ENCODE results near the gene ASPG. TPM values are rescaled to one million over a fixed set of nuclear protein-coding genes. Genes with fewer than 3 reads are reported as not detected.

Gene ASPG
- total RNA-seq, 2 experiments from 2014 or later: not detected

GRCh38 chr14:104081951-104082464, 3.5 kb upstream of the ASPG start:
- H3K27ac Mint-ChIP-seq: no peak overlapping the region
- no peaks in the 10 kb centered on the region for H3K9me3 Mint-ChIP-seq (ENCODE audit: low read depth)
- CTCF ChIA-PET: no interaction called here

GRCh38 chr14:104082807-104083206, 2.7 kb upstream of the ASPG start:
- peak; percentile 37 for DNase-seq
- peaks cover 7% of the 10 kb centered on the region for H3K4me1 Mint-ChIP-seq
- H3K9me3 Mint-ChIP-seq (ENCODE audit: low read depth): no peaks in the 10 kb centered on the region
- no peak overlapping the region for H3K27ac Mint-ChIP-seq
- peaks cover 9% of the 10 kb centered on the region for H3K27me3 Mint-ChIP-seq
- CTCF ChIA-PET: no interaction called here
- no peaks in the 10 kb centered on the region for H3K36me3 Mint-ChIP-seq
- ATAC-seq: no peak
- H3K4me3 Mint-ChIP-seq: no peak overlapping the region

More at GRCh38 chr14:104081951-104082464, 3.5 kb upstream of the ASPG start:
- peak; percentile 37 for DNase-seq
- Mint-ChIP-seq H3K4me1 (peaks cover 11% of the 10 kb centered on the region), H3K36me3 (no peaks in the 10 kb centered on the region), H3K4me3 (no peak overlapping the region), H3K27me3 (peaks cover 10% of the 10 kb centered on the region)
- no peak for ATAC-seq

GRCh38 chr14:104084251-104085002, 1.1 kb upstream of the ASPG start:
- H3K36me3 Mint-ChIP-seq: no peaks in the 10 kb centered on the region
- no peak overlapping the region for H3K4me3 Mint-ChIP-seq
- H3K27me3 Mint-ChIP-seq: peaks cover 7% of the 10 kb centered on the region
- no peaks in the 10 kb centered on the region for H3K9me3 Mint-ChIP-seq (ENCODE audit: low read depth)
- no peak for ATAC-seq
- H3K4me1 Mint-ChIP-seq: no peaks in the 10 kb centered on the region
- no peak overlapping the region for H3K27ac Mint-ChIP-seq
- CTCF ChIA-PET: interaction anchor here (1.3 kb wide), 1 partner anchor 10 kb away, joined by 8 read pairs; no protein-coding TSS in a partner anchor
- DNase-seq: no peak

GRCh38 chr14:104085889-104086201, 345 bp downstream of the ASPG start:
- DNase-seq (no peak), ATAC-seq (no peak)
- Mint-ChIP-seq H3K27me3 (peaks cover 7% of the 10 kb centered on the region), H3K36me3 (no peaks in the 10 kb centered on the region), H3K4me1 (no peaks in the 10 kb centered on the region), H3K9me3 (ENCODE audit: low read depth) (no peaks in the 10 kb centered on the region), H3K27ac (no peak overlapping the region), H3K4me3 (no peak overlapping the region)
- CTCF ChIA-PET: no interaction called here

GRCh38 chr14:104086210-104086660, 735 bp downstream of the ASPG start:
- Mint-ChIP-seq H3K36me3 (no peaks in the 10 kb centered on the region), H3K9me3 (ENCODE audit: low read depth) (no peaks in the 10 kb centered on the region), H3K4me3 (no peak overlapping the region), H3K27ac (no peak overlapping the region), H3K27me3 (peaks cover 7% of the 10 kb centered on the region), H3K4me1 (no peaks in the 10 kb centered on the region)
- DNase-seq (no peak), ATAC-seq (no peak)
- CTCF ChIA-PET: no interaction called here

- no peak overlapping the region for H3K27ac Mint-ChIP-seq
- H3K9me3 Mint-ChIP-seq (ENCODE audit: low read depth): no peaks in the 10 kb centered on the region
- DNase-seq: no peak
- H3K27me3 Mint-ChIP-seq: peaks cover 7% of the 10 kb centered on the region
- CTCF ChIA-PET: interaction anchor here (0.7 to 2.6 kb wide), 3 partner anchors 9 to 477 kb away, joined by 4 to 16 read pairs (median 4); no protein-coding TSS in a partner anchor
- no peak for ATAC-seq
- H3K36me3 Mint-ChIP-seq: no peaks in the 10 kb centered on the region
- H3K4me3 Mint-ChIP-seq: no peak overlapping the region
- H3K4me1 Mint-ChIP-seq: no peaks in the 10 kb centered on the region
Observed at GRCh38 chr14:104086661-104087461, 1.4 kb downstream of the ASPG start.

- no peaks in the 10 kb centered on the region for H3K4me1 Mint-ChIP-seq
- no peak for ATAC-seq
- peaks cover 7% of the 10 kb centered on the region for H3K27me3 Mint-ChIP-seq
- DNase-seq: no peak
- CTCF ChIA-PET: interaction anchor here (2.2 to 2.6 kb wide), 2 partner anchors 9 to 477 kb away, joined by 4 to 16 read pairs; no protein-coding TSS in a partner anchor
- no peak overlapping the region for H3K27ac Mint-ChIP-seq
- no peaks in the 10 kb centered on the region for H3K36me3 Mint-ChIP-seq
- H3K4me3 Mint-ChIP-seq: no peak overlapping the region
- H3K9me3 Mint-ChIP-seq (ENCODE audit: low read depth): no peaks in the 10 kb centered on the region
Observed at GRCh38 chr14:104087505-104087904, 2.0 kb downstream of the ASPG start.

- no peaks in the 10 kb centered on the region for H3K4me1 Mint-ChIP-seq
- no peak for DNase-seq
- CTCF ChIA-PET: interaction anchor here (2.2 to 2.6 kb wide), 2 partner anchors 10 to 476 kb away, joined by 4 to 16 read pairs; no protein-coding TSS in a partner anchor
- H3K36me3 Mint-ChIP-seq: no peaks in the 10 kb centered on the region
- H3K4me3 Mint-ChIP-seq: no peak overlapping the region
- no peak for ATAC-seq
- H3K27me3 Mint-ChIP-seq: peaks cover 7% of the 10 kb centered on the region
- no peak overlapping the region for H3K27ac Mint-ChIP-seq
- H3K9me3 Mint-ChIP-seq (ENCODE audit: low read depth): no peaks in the 10 kb centered on the region
Observed at GRCh38 chr14:104087981-104088850, 2.7 kb downstream of the ASPG start.

- DNase-seq (no peak), ATAC-seq (no peak)
- H3K9me3 Mint-ChIP-seq (ENCODE audit: low read depth): no peaks in the 10 kb centered on the region
- H3K4me3 Mint-ChIP-seq: no peak overlapping the region
- H3K27me3 Mint-ChIP-seq: peaks cover 2% of the 10 kb centered on the region
- no peaks in the 10 kb centered on the region for H3K36me3 Mint-ChIP-seq
- CTCF ChIA-PET: interaction anchor here (2.2 kb wide), 1 partner anchor 12 kb away, joined by 6 read pairs; no protein-coding TSS in a partner anchor
- H3K4me1 Mint-ChIP-seq: no peaks in the 10 kb centered on the region
- no peak overlapping the region for H3K27ac Mint-ChIP-seq
Observed at GRCh38 chr14:104090071-104090748, 4.7 kb downstream of the ASPG start.

GRCh38 chr14:104091061-104091926, 5.8 kb downstream of the ASPG start:
- no peak for ATAC-seq
- Mint-ChIP-seq H3K9me3 (ENCODE audit: low read depth) (no peaks in the 10 kb centered on the region), H3K36me3 (no peaks in the 10 kb centered on the region), H3K4me1 (no peaks in the 10 kb centered on the region), H3K4me3 (no peak overlapping the region), H3K27me3 (peaks cover 1% of the 10 kb centered on the region), H3K27ac (no peak overlapping the region)
- no peak for DNase-seq
- CTCF ChIA-PET: interaction anchor here (2.2 kb wide), 1 partner anchor 13 kb away, joined by 6 read pairs; no protein-coding TSS in a partner anchor

GRCh38 chr14:104091927-104092771, 6.6 kb downstream of the ASPG start:
- no peaks in the 10 kb centered on the region for H3K4me1 Mint-ChIP-seq
- no peaks in the 10 kb centered on the region for H3K9me3 Mint-ChIP-seq (ENCODE audit: low read depth)
- H3K27me3 Mint-ChIP-seq: no peaks in the 10 kb centered on the region
- H3K36me3 Mint-ChIP-seq: no peaks in the 10 kb centered on the region
- no peak overlapping the region for H3K27ac Mint-ChIP-seq
- no peak for DNase-seq
- ATAC-seq: no peak
- H3K4me3 Mint-ChIP-seq: no peak overlapping the region
- CTCF ChIA-PET: interaction anchor here (2.2 to 5.0 kb wide), 2 partner anchors 14 to 15 kb away, joined by 6 to 33 read pairs; no protein-coding TSS in a partner anchor

Data from activated CD8-positive, alpha-beta memory T cell treated with anti-CD3 and anti-CD28 coated beads, Interleukin-2, amount 10 ng/mL, durations not matched to agents 7 days and 5 days (primary cell).